GM21515 (cell line): Measurements from ENCODE around the gene KRTAP17-1.
"Not testable (repeated sequence)": the region's sequence is repeated elsewhere in the genome, so short reads cannot be mapped to it uniquely, and the experiment has no call there.

ENCODE experiments used
- ATAC-seq: cut with Tn5 transposase; IDR thresholded peaks from one replicate; pipeline ENCODE4 v1.9.1; 2021; ENCODE audit not compliant: unreplicated experiment

Gene KRTAP17-1

GRCh38 chr17:41307647-41308046, 7.9 kb downstream of the KRTAP17-1 start:
- ATAC-seq = no peak

GRCh38 chr17:41304091-41304490, 11.4 kb downstream of the KRTAP17-1 start:
- no peak for ATAC-seq

- no peak for ATAC-seq
Observed at GRCh38 chr17:41302981-41303380, 12.5 kb downstream of the KRTAP17-1 start.

GRCh38 chr17:41301916-41302901, 13.3 kb downstream of the KRTAP17-1 start, which contains the start of gene KRTAP29-1:
Gene KRTAP29-1 (minus strand): TSS chr17:41302851. CDS start chr17:41302851, 0 bp downstream.
- ATAC-seq = no peak

GRCh38 chr17:41301204-41301790, 14.2 kb downstream of the KRTAP17-1 start:
- ATAC-seq = no peak

GRCh38 chr17:41298458-41299135, 16.9 kb downstream of the KRTAP17-1 start:
- no peak for ATAC-seq

- ATAC-seq = no peak
Observed at GRCh38 chr17:41296846-41297245, 18.7 kb downstream of the KRTAP17-1 start.

- no peak for ATAC-seq
Observed at GRCh38 chr17:41294016-41294415, 21.5 kb downstream of the KRTAP17-1 start.

- ATAC-seq = no peak
Observed at GRCh38 chr17:41287050-41287449, 28.5 kb downstream of the KRTAP17-1 start.

GRCh38 chr17:41284546-41284945, 31.0 kb downstream of the KRTAP17-1 start:
- no peak for ATAC-seq

GRCh38 chr17:41284043-41284442, 31.5 kb downstream of the KRTAP17-1 start:
- no peak for ATAC-seq

- no peak for ATAC-seq
Observed at GRCh38 chr17:41278176-41278955, 37.1 kb downstream of the KRTAP17-1 start.

- not testable (repeated sequence) for ATAC-seq
Observed at GRCh38 chr17:41275648-41276190, 39.8 kb downstream of the KRTAP17-1 start, which contains the start of gene KRTAP9-7. Gene KRTAP9-7 (plus strand): TSS chr17:41275698. CDS start chr17:41275698, 0 bp downstream.

- ATAC-seq = no peak
Observed at GRCh38 chr17:41271858-41272257, 43.7 kb downstream of the KRTAP17-1 start.

- ATAC-seq = not testable (repeated sequence)
Observed at GRCh38 chr17:41271323-41271722, 44.2 kb downstream of the KRTAP17-1 start.

GRCh38 chr17:41267711-41268110, 47.8 kb downstream of the KRTAP17-1 start:
- ATAC-seq = no peak

GRCh38 chr17:41265078-41265477, 50.4 kb downstream of the KRTAP17-1 start, which contains the start of gene KRTAP9-6:
Gene KRTAP9-6 (plus strand): TSS chr17:41265378. CDS start chr17:41265378, 0 bp downstream.
- no peak for ATAC-seq
